Superior temporal gyrus (tissue), 1 donor: ENCODE data around the gene INPP5F.

Experiments used
- DNase-seq: peaks from one replicate; pipeline ENCODE4 v3.0.0-alpha.2; 2016; ENCODE audit errors: extremely low spot score

The INPP5F gene

GRCh38 chr10:119725828-119726675 lies at the start of gene INPP5F:
Gene INPP5F, plus strand, starts transcription at chr10:119726050. Its CDS starts 213 bp downstream, at chr10:119726263.
- peak; percentile 97 for DNase-seq

GRCh38 chr10:119677126-119677525 lies 48.7 kb upstream of the INPP5F start:
- no peak for DNase-seq

GRCh38 chr10:119677904-119678755 lies 47.7 kb upstream of the INPP5F start:
- no peak for DNase-seq

- DNase-seq, result no peak
Observed at GRCh38 chr10:119679480-119679829, 46.4 kb upstream of the INPP5F start.

GRCh38 chr10:119680050-119680449 lies 45.8 kb upstream of the INPP5F start:
- no peak for DNase-seq

- no peak for DNase-seq
Observed at GRCh38 chr10:119680650-119681081, 45.2 kb upstream of the INPP5F start.

GRCh38 chr10:119686465-119687191 lies 39.2 kb upstream of the INPP5F start:
- DNase-seq, result peak; percentile 87

- peak; percentile 34 for DNase-seq
Observed at GRCh38 chr10:119687192-119688032, 38.4 kb upstream of the INPP5F start.

- DNase-seq, result no peak
Observed at GRCh38 chr10:119688033-119688508, 37.8 kb upstream of the INPP5F start.

GRCh38 chr10:119689016-119689580 lies 36.8 kb upstream of the INPP5F start:
- DNase-seq, result no peak

- no peak for DNase-seq
Observed at GRCh38 chr10:119691726-119692125, 34.1 kb upstream of the INPP5F start.

- DNase-seq, result peak; percentile 77
Observed at GRCh38 chr10:119693262-119693957, 32.4 kb upstream of the INPP5F start.

GRCh38 chr10:119694608-119695007 lies 31.2 kb upstream of the INPP5F start:
- DNase-seq, result no peak

- DNase-seq, result no peak
Observed at GRCh38 chr10:119700321-119700954, 25.4 kb upstream of the INPP5F start.

GRCh38 chr10:119701861-119702260 lies 24.0 kb upstream of the INPP5F start:
- DNase-seq, result no peak

GRCh38 chr10:119702583-119702982 lies 23.3 kb upstream of the INPP5F start:
- DNase-seq, result no peak

- DNase-seq, result no peak
Observed at GRCh38 chr10:119703903-119704508, 21.8 kb upstream of the INPP5F start.

- DNase-seq, result no peak
Observed at GRCh38 chr10:119705434-119705831, 20.4 kb upstream of the INPP5F start.
